HG03025 (cell line): Measurements from ENCODE around the gene SLC6A16.
"Not testable (repeated sequence)": the region's sequence is repeated elsewhere in the genome, so short reads cannot be mapped to it uniquely, and the experiment has no call there.

Experiments
- ATAC-seq: cut with Tn5 transposase; IDR thresholded peaks from one replicate; pipeline ENCODE4 v1.9.1; 2021; ENCODE audit warnings: mild to moderate bottlenecking, moderate library complexity; ENCODE audit not compliant: unreplicated experiment, low FRiP score

SLC6A16 gene

GRCh38 chr19:49332691-49333417 lies 7.9 kb upstream of the SLC6A16 start:
- ATAC-seq, result not testable (repeated sequence)

DNA sequence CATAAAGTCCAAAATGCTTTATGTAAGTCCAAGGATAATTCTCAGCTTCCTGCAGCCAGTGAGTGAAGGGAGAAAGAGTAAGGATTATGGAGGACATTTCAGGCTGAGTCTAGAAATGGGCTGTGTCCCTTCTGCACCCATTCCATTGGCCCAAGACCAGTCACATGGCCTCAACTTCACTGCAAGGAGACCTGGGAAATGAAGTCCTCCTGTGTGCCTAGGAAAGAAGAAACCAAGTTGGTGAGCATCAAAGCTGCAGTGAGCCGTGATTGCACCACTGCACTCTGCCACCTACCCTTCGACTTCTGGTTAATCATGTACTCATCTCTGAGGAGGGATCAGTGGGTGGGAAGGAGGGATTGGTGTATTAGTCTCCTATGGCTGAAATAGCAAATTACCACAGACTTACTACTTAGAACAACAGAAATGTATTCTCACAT lies 6.6 kb upstream of the SLC6A16 start:
- ATAC-seq, result no peak

DNA sequence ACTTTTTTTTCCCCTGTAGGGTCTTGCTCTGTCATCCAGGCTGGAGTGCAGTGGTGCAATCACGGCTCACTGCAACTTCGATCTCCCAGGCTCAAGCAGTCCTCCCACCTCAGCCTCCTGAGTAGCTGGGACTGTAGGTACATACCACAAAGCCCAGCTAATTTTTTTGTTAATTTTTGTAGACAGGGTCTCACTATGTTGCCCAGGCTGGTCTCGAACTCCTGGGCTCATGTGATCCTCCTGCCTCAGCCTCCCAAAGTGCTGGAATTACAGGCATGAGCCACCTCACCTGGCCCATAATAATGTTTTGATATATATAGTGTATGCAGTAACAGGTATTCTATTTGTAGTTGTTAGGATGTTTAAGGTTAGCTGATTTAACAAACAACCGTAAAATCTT lies 6.2 kb upstream of the SLC6A16 start:
- ATAC-seq, result not testable (repeated sequence)

DNA sequence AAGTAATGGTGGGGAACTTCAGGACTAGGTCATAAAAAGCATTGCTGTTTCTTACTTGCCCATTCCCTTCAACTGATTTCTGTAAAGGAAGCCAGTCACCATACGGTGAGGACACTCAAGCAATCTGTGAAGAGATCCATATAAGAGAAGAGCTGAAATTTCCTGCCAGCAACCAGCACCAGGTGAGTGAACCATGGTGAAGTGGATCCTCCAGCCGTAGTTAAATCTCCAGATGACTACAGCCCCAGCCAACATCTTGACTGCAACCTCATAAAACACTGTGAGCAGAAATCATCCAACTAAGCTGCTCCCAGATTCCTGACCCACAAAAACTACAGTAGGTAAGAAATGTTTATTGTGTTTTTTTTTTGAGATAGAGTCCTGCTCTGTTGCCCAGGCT lies 3.8 kb upstream of the SLC6A16 start:
- no peak for ATAC-seq

DNA sequence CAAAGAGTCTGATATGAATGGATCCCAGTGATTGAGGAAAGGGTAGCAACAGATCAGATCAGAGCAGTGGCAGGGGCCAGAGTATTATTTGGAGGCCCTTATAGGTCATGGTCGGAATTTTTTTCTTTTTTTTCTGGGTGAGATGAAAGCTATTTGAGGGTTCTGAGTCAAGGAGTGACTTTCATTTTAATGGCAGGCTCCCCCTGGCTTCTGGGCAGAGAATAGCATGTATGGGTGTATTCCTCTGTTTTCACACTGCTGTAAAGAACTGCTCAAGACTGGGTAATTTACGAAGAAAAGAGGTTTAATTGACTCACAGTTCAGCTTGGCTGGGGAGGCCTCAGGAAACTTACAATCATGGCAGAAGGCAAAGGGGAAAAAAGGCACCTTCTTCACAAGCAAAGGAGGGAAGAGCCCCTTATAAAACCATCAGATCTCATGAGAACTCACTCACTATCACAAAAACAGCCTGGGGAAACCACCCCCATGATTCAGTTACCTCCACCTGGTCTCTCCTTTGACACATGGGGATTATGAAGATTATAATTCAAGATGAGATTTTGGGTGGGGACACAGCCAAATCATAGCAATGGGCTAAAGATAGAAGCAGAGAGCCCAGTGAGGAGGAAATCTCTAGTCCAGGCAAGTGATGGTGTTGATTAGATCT lies 3.0 kb upstream of the SLC6A16 start:
- no peak for ATAC-seq

DNA sequence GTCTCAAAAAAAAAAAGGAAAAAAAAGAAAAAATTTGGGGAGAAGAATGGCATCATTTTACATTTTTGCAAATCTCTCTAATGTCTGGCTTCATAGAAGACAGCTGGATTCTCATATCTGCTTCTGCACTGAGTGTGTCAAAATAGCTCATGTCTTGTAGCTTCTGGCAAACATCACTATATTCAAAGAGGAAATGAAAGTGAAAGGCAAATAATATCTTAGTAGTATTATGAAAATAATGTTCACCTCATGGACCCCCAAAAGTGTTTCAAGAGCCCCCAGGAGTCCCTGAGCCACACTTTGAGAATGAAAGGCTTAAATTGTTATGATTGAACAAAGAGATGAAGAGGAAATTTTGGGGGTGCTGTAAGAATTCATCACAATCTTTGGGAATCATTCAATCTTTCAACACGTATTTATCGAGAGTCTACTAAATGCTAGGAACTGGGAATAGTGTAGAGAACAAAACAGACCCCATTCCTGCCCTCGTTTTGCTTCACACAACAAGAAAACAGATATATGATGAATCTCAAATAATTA lies 1.2 kb upstream of the SLC6A16 start:
- ATAC-seq, result no peak

DNA sequence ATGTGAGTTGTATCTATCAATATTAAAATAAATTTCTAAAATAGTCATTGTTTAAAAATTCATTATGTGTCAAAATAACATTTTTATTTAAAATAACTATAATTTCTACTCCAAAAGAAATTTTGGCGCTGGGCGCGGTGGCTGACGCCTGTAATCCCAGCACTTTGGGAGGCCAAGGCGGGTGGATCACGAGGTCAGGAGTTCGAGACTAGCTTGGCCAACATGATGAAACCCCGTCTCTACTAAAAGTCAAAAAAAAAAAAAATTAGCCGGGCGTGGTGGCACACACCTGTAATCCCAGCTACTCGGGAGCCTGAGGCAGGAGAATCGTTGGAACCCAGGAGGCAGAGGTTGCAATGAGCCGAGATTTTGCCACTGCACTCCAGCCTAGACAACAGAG lies 765 bp upstream of the SLC6A16 start:
- ATAC-seq, result not testable (repeated sequence)

DNA sequence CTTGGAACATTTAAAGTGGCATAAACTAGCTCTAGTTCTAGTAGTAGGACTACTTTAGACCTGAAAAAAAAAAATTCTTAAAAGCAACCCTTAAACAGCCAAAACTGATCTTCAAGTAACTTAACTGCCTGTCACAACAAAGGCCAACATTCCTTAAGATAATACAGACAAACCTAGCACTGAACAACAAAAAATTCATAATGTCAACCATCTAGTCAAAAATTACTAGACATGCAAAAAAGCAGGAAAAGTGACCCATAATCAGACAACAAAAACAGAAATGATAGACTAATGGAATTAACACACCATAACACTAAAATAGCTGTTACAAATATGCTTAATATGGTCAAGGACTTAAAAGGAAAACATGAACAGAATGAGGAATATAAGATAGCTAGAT lies 6.7 kb downstream of the SLC6A16 start:
- no peak for ATAC-seq

DNA sequence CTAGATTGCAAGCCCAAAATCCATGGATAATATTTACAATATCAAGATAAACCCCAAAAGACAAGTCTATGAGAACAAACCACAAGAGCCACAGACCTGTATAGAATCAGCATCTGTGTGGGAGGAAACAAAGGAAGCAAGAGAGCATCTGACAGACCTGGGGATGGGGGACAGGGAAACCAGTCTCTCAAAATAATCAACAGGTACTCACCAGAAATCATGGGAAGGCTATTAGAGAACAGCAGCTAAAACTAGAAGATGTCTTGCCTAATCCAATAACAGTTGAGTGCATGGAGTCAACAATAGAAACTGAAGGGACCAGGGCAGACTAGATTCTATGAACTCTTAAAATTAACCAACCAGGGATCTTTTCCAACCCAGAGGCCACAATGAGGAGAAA lies 8.7 kb downstream of the SLC6A16 start:
- no peak for ATAC-seq

DNA sequence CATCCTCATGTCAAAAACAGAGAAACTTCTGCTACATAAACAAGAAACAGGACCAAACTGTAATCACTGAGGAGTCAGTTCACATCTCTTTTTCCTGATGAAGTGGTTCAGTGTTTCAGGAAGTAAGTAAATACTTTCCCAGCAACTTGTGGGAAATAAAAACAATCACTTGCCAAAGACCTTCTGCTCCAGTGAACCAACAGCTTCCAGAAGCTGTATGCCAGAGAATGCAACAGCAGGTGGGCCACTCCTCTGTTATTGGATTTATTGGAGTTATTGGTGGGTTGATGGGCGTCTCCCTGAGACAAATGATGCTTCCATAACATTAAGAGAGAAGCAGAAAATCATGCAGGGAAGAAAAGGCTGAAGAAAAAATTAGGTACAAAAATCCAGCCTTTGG lies 9.9 kb downstream of the SLC6A16 start:
- no peak for ATAC-seq

DNA sequence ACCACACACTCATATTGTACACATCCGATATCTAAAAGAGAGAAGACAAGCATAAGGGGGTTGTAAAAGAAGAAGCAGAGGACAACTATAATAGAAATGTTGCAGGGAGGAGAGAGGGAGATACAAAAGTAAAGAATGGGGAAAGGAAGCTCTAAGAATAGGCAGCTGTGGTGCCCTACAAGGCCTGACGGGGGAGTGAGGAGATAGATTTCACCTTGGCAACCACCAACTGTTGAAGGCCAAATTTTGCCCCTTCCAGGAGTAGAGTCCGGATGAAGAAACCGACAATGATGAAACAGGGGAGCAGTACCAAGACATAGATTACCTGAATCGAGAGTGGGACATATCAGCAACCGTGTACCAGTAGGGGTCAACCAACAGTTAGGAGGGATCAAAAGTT lies 15.9 kb downstream of the SLC6A16 start:
- no peak for ATAC-seq

DNA sequence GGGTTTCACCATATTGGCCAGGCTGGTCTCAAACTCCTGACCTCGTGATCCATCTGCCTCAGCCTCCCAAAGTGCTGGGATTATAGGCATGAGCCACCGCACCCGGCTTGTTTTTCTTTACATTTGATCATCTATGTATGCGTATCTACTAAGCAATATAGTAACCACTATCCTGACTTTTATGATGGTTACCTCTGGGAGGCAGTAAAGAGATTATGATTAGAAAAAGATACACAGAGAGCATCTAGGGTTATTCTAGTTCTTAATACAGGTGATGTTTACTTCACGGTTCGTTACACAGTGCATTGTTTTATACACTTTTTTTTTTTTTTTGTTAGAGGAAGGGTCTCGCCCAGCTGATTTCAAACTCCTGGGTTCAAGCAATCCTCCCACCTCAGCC lies 18.3 kb downstream of the SLC6A16 start:
- ATAC-seq, result not testable (repeated sequence)

- ATAC-seq, result no peak
These were observed 23.1 kb downstream of the SLC6A16 start for GRCh38 chr19:49301866-49302252.

GRCh38 chr19:49301165-49301865 lies 23.7 kb downstream of the SLC6A16 start:
- no peak for ATAC-seq

DNA sequence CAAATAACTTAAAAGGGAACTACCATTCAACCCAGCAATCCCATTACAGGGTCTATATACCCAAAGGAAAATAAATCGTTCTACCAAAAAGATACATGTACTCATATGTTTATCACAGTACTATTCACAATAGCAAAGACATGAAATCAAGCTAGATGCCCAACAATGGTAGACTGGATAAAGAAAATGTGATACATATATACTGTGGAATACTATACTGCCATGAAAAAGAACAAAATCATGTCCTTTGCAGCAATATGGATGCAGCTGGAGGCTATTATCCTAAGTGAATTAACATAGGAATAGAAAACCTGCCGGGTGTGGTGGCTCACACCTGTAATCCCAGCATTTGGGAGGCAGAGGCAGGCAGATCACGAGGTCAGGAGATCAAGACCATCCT lies 26.3 kb downstream of the SLC6A16 start:
- not testable (repeated sequence) for ATAC-seq

- no peak for ATAC-seq
These were observed 27.6 kb downstream of the SLC6A16 start for GRCh38 chr19:49297403-49297802.

DNA sequence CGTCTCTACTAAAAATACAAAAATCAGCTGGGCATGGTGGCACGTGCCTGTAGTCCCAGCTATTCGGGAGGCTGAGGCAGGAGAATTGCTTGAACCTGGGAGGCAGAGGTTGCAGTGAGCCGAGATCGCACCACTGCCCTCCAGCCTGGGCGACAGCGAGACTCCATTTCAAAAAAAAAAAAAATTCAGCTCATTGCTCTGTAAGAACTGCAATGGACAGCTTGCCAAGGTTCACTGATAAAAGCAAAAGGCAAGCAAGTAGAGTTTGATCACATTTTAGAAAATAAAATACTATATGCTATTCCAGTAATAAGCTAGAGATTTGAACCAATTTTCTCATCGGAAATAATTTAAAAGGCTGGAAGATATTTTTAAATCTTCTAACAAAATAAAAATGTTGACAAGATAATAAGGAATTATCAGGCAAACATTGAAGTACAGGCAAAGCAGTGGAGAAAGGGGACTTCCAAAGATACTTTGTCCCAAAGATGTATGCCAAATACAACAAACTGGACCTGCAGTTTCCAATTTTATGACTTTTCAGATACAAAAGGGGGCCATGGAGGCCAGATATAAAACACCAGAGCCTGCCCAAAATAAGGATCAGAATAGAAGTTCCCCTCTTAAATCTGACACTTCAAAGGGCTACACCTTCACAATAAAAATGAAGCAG lies 29.6 kb downstream of the SLC6A16 start:
- no peak for ATAC-seq

DNA sequence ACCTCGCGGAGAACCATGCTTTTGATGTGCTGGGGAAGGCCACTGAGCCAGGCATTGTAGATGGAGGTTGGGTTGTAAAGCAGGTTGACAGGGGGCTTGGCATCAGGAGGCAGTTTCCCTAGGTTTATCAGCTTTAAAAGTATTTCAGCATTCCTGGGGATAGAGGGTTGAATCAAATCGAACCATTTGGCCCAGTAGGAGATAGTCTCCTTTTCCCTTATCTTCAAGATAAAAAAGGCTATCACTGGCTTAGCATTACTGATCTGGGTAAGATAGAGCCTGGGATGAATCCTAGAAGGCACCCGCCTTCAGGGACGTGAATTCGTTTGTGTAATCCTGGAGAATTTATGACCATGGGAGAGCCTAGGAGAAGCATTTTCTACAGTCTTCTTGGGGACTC lies 30.6 kb downstream of the SLC6A16 start:
- no peak for ATAC-seq

GRCh38 chr19:49290517-49290916 lies 34.5 kb downstream of the SLC6A16 start:
- no peak for ATAC-seq

DNA sequence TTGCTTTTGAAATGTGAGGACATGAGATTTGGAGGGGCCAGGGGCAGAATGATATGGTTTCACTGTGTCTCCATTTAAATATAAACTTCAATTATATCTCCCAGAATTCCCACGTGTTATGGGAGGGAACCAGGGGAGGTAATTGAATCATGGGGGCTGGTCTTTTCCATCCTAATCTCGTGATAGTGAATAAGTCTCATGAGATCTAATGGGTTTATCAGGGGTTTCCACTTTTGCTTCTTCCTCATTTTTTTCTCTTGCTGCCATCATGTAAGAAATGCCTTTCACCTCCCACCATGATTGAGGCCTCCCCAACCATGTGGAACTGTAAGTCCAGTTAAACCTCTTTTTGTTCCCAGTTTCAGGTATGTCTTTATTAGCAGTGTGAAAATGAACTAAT lies 35.7 kb downstream of the SLC6A16 start:
- not testable (repeated sequence) for ATAC-seq

DNA sequence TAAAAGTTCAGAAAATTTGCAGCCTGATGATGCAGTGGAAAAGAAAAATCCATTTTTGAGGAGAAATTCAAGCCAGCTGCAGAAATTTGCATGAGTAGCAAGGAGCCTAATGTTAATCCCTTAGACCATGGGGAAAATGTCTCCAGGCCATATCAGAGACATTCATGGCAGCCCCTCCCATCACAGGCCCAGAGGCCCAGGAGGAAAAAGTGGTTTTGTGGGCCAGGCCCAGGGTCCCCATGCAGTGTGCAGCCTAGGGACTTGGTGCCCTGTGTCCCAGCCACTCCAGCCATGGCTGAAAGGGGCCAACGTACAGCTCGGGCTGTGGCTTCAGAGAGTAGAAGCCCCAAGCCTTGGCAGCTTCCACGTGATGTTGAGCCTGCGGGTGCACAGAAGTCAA lies 36.8 kb downstream of the SLC6A16 start:
- not testable (repeated sequence) for ATAC-seq
